SK-N-SH treated with all-trans-retinoic acid at 6 μM for 48 hours (cell line): Measurements from ENCODE around the gene AKT3.
"Not testable (repeated sequence)": the region's sequence is repeated elsewhere in the genome, so short reads cannot be mapped to it uniquely, and the experiment has no call there.

ENCODE experiments used
- ATAC-seq: fragments of 200-7000 bp; cut with Tn5 transposase; 3 replicates; pipeline ENCODE4 v1.9.1; 2020; ENCODE audit warnings: mild to moderate bottlenecking, moderate library complexity
- ARNTL ChIP-seq: fragments of 450-650 bp; formaldehyde crosslinking; IDR thresholded peaks from 2 replicates; pipeline ENCODE4 v1.5.0; 2020; ENCODE audit warnings: low read depth, mild to moderate bottlenecking, moderate library complexity, borderline replicate concordance
- BACH2 ChIP-seq: fragments of 250-450 bp; sonication (Bioruptor Pico); IDR thresholded peaks from 2 replicates; pipeline ENCODE4 v1.9.0; 2021; ENCODE audit warnings: mild to moderate bottlenecking, borderline replicate concordance
- CREB5 ChIP-seq: fragments of 250-450 bp; sonication (Bioruptor Pico); IDR thresholded peaks from 2 replicates; pipeline ENCODE4 v1.5.1; 2020; ENCODE audit warnings: low read depth, mild to moderate bottlenecking, moderate library complexity
- CSDC2 ChIP-seq: fragments of 250-450 bp; sonication (Bioruptor Pico); IDR thresholded peaks from 2 replicates; pipeline ENCODE4 v1.5.0; 2020; ENCODE audit warnings: mild to moderate bottlenecking, moderate library complexity
- ESRRG ChIP-seq: fragments of 250-450 bp; sonication (Bioruptor Pico); IDR thresholded peaks from 2 replicates; pipeline ENCODE4 v1.6.1; 2021; ENCODE audit warnings: mild to moderate bottlenecking
- GLIS3 ChIP-seq: fragments of 250-450 bp; sonication (Bioruptor Pico); IDR thresholded peaks from 2 replicates; pipeline ENCODE4 v1.5.0; 2020; ENCODE audit warnings: mild to moderate bottlenecking, moderate library complexity
- ISL1 ChIP-seq: fragments of 250-450 bp; sonication (Bioruptor Pico); IDR thresholded peaks from 2 replicates; pipeline ENCODE4 v2.1.2; 2022; ENCODE audit warnings: mild to moderate bottlenecking, moderate library complexity
- OSR1 ChIP-seq: fragments of 250-450 bp; sonication (Bioruptor Pico); IDR thresholded peaks from 2 replicates; pipeline ENCODE4 v1.8.0; 2022; ENCODE audit warnings: moderate library complexity, mild to moderate bottlenecking, inconsistent platforms
- PPARA ChIP-seq: fragments of 250-450 bp; sonication (Bioruptor Pico); IDR thresholded peaks from 2 replicates; pipeline ENCODE4 v1.5.0; 2020; ENCODE audit warnings: mild to moderate bottlenecking, borderline replicate concordance
- RARB ChIP-seq: fragments of 250-450 bp; sonication (Bioruptor Pico); IDR thresholded peaks from 2 replicates; pipeline ENCODE4 v1.8.0; 2021; ENCODE audit warnings: mild to moderate bottlenecking, moderate library complexity
- SNAI2 ChIP-seq: fragments of 250-450 bp; sonication (Bioruptor Pico); IDR thresholded peaks from 2 replicates; pipeline ENCODE4 v1.5.0; 2020; ENCODE audit warnings: mild to moderate bottlenecking, moderate library complexity
- TCF4 ChIP-seq: fragments of 250-450 bp; sonication (Bioruptor Pico); IDR thresholded peaks from 2 replicates; pipeline ENCODE4 v1.8.0; 2021; ENCODE audit warnings: mild to moderate bottlenecking, moderate library complexity, borderline replicate concordance
- TOX ChIP-seq: fragments of 250-450 bp; sonication (Bioruptor Pico); IDR thresholded peaks from 2 replicates; pipeline ENCODE4 v1.8.0; 2021; ENCODE audit warnings: mild to moderate bottlenecking, moderate library complexity, borderline replicate concordance
- TSHZ2 ChIP-seq: fragments of 250-450 bp; sonication (Bioruptor Pico); IDR thresholded peaks from 2 replicates; pipeline ENCODE4 v1.5.0; 2020; ENCODE audit warnings: mild to moderate bottlenecking, moderate library complexity
- ZC3H10 ChIP-seq: fragments of 250-450 bp; sonication (Bioruptor Pico); IDR thresholded peaks from 2 replicates; pipeline ENCODE4 v1.5.1; 2021; ENCODE audit warnings: mild to moderate bottlenecking, moderate library complexity
- ZFP3 ChIP-seq: fragments of 250-450 bp; sonication (Bioruptor Pico); IDR thresholded peaks from 2 replicates; pipeline ENCODE4 v1.5.0; 2020; ENCODE audit warnings: mild to moderate bottlenecking, moderate library complexity
- ZFP30 ChIP-seq: fragments of 450-650 bp; formaldehyde crosslinking; IDR thresholded peaks from 2 replicates; pipeline ENCODE4 v1.5.0; 2022; ENCODE audit warnings: mild to moderate bottlenecking, moderate library complexity
- ZNF565 ChIP-seq: fragments of 450-650 bp; formaldehyde crosslinking; conservative IDR thresholded peaks from 2 replicates; pipeline ENCODE4 v1.5.0; 2020; ENCODE audit warnings: low read depth, mild to moderate bottlenecking, moderate library complexity
- ZNF70 ChIP-seq: fragments of 450-650 bp; formaldehyde crosslinking; IDR thresholded peaks from 2 replicates; pipeline ENCODE4 v1.5.0; 2020; ENCODE audit warnings: mild to moderate bottlenecking, moderate library complexity
- ZNF8 ChIP-seq: fragments of 450-650 bp; formaldehyde crosslinking; IDR thresholded peaks from 2 replicates; pipeline ENCODE4 v1.5.0; 2020; ENCODE audit warnings: mild to moderate bottlenecking, moderate library complexity
- TF ChIP-seq, protein P1 (sequence below): fragments of 250-450 bp; sonication (Bioruptor Pico); IDR thresholded peaks from 2 replicates; pipeline ENCODE4 v1.8.0; 2020; ENCODE audit warnings: mild to moderate bottlenecking, moderate library complexity, borderline replicate concordance
- TF ChIP-seq, protein P2 (sequence below): fragments of 250-450 bp; sonication (Bioruptor Pico); IDR thresholded peaks from 2 replicates; pipeline ENCODE4 v1.5.1; 2021; ENCODE audit warnings: mild to moderate bottlenecking, moderate library complexity

The AKT3 gene

DNA sequence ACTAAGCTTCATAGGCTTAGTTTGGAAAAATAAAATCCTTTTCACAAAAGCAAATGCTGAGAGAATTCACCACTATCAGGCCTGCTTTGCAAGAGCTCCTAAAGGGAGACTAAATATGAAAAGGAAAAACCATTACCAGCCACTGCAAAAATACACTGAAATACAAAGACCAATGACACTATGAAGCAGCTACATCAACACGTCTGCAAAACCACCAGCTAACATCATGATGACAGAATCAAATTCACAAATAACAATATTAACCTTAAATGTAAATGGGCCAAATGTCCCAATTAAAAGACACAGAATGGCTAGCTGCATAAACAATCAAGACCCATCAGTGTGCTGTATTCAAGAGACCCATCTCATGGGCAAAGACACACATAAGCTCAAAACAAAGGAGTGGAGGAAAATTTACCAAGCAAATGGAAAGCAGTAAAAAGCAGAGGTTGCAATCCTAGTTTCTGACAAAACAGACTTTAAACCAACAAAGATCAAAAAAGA, 28.8 kb downstream of the AKT3 start (continued):
- TF ChIP-seq ZNF565 (CRISPR knock-in tag): no peak
- TF ChIP-seq ZNF70 (CRISPR knock-in tag): no peak
- no peak for TF ChIP-seq ARNTL (CRISPR knock-in tag)
- no peak for TF ChIP-seq ZFP30 (CRISPR knock-in tag)
- no peak for TF ChIP-seq TCF4
- no peak for TF ChIP-seq ISL1 (CRISPR knock-in tag)

GRCh38 chr1:243819438-243819839, 30.6 kb downstream of the AKT3 start:
- TF ChIP-seq CREB5 (CRISPR knock-in tag) (no peak), RARB (no peak), ZFP30 (CRISPR knock-in tag) (no peak), PPARA (no peak), ZFP3 (no peak), BACH2 (no peak), TOX (no peak), ESRRG (no peak), ZC3H10 (CRISPR knock-in tag) (no peak), OSR1 (no peak), CSDC2 (CRISPR knock-in tag) (no peak)
- ATAC-seq: no peak; the same call in 2 of the 3 replicates

GRCh38 chr1:243818978-243819377, 31.1 kb downstream of the AKT3 start:
- ATAC-seq: no peak; the same call in 2 of the 3 replicates
- no peak for TF ChIP-seq OSR1
- TF ChIP-seq, protein P1, sequence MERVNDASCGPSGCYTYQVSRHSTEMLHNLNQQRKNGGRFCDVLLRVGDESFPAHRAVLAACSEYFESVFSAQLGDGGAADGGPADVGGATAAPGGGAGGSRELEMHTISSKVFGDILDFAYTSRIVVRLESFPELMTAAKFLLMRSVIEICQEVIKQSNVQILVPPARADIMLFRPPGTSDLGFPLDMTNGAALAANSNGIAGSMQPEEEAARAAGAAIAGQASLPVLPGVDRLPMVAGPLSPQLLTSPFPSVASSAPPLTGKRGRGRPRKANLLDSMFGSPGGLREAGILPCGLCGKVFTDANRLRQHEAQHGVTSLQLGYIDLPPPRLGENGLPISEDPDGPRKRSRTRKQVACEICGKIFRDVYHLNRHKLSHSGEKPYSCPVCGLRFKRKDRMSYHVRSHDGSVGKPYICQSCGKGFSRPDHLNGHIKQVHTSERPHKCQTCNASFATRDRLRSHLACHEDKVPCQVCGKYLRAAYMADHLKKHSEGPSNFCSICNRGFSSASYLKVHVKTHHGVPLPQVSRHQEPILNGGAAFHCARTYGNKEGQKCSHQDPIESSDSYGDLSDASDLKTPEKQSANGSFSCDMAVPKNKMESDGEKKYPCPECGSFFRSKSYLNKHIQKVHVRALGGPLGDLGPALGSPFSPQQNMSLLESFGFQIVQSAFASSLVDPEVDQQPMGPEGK (CRISPR knock-in tag): no peak
- no peak for TF ChIP-seq ZC3H10 (CRISPR knock-in tag)
- no peak for TF ChIP-seq ISL1 (CRISPR knock-in tag)
- TF ChIP-seq ZNF70 (CRISPR knock-in tag): no peak
- no peak for TF ChIP-seq BACH2
- TF ChIP-seq CREB5 (CRISPR knock-in tag): no peak
- TF ChIP-seq GLIS3: no peak
- TF ChIP-seq TCF4: no peak
- TF ChIP-seq ARNTL (CRISPR knock-in tag): no peak
- TF ChIP-seq SNAI2 (CRISPR knock-in tag): no peak
- no peak for TF ChIP-seq ZFP30 (CRISPR knock-in tag)
- TF ChIP-seq, protein P2, sequence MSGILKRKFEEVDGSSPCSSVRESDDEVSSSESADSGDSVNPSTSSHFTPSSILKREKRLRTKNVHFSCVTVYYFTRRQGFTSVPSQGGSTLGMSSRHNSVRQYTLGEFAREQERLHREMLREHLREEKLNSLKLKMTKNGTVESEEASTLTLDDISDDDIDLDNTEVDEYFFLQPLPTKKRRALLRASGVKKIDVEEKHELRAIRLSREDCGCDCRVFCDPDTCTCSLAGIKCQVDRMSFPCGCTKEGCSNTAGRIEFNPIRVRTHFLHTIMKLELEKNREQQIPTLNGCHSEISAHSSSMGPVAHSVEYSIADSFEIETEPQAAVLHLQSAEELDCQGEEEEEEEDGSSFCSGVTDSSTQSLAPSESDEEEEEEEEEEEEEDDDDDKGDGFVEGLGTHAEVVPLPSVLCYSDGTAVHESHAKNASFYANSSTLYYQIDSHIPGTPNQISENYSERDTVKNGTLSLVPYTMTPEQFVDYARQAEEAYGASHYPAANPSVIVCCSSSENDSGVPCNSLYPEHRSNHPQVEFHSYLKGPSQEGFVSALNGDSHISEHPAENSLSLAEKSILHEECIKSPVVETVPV: no peak
- TF ChIP-seq TSHZ2: no peak
- TF ChIP-seq ZNF8 (CRISPR knock-in tag): no peak

GRCh38 chr1:243814718-243815117, 35.3 kb downstream of the AKT3 start:
- ATAC-seq: no peak

GRCh38 chr1:243807346-243807745, 42.7 kb downstream of the AKT3 start:
- ATAC-seq: not testable (repeated sequence)

More at GRCh38 chr1:243814718-243815117, 35.3 kb downstream of the AKT3 start:
- TF ChIP-seq ESRRG (no peak), ZNF8 (CRISPR knock-in tag) (no peak), CSDC2 (CRISPR knock-in tag) (no peak), PPARA (no peak)
